ENCODE measurements around the gene PARP15.
"Not testable (repeated sequence)": the region's sequence is repeated elsewhere in the genome, so short reads cannot be mapped to it uniquely, and the experiment has no call there.

DNA sequence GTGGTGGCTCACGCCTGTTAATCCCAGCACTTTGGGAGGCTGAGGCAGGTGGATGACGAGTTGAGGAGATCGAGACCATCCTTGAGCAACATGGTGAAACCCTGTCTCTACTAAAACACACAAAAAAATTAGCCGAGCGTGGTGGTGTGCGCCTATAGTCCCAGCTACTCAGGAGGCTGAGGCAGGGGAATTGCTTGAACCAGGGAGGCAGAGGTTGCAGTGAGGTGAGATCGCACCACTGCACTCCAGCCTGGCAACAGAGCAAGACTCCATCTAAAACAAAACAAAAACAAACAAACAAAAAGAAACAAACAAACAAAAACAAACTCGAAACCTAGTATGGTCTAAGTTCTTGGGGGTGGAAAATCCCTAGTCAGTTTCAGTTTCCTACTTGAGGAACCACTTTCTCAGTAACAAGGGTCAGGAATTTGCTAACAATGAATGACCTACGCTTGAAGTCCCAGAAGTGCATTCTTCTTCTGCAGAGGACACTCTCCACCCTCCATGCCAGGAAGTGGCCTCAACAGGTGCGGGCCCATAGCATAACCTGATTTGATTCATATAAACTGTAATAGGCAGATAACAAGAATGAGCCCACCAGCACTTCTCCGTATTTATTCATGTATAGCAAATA is 105.4 kb downstream of the PARP15 start:
- TF ChIP-seq, protein P1, sequence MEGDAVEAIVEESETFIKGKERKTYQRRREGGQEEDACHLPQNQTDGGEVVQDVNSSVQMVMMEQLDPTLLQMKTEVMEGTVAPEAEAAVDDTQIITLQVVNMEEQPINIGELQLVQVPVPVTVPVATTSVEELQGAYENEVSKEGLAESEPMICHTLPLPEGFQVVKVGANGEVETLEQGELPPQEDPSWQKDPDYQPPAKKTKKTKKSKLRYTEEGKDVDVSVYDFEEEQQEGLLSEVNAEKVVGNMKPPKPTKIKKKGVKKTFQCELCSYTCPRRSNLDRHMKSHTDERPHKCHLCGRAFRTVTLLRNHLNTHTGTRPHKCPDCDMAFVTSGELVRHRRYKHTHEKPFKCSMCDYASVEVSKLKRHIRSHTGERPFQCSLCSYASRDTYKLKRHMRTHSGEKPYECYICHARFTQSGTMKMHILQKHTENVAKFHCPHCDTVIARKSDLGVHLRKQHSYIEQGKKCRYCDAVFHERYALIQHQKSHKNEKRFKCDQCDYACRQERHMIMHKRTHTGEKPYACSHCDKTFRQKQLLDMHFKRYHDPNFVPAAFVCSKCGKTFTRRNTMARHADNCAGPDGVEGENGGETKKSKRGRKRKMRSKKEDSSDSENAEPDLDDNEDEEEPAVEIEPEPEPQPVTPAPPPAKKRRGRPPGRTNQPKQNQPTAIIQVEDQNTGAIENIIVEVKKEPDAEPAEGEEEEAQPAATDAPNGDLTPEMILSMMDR (conservative IDR thresholded peaks at IDR 0.05 in 1 of 2, IDR thresholded peaks at IDR 0.05 in 1 of 2; ENCODE audit: low read depth in 1 of 2, low read length in 2 of 2), result not testable (repeated sequence)
- not testable (repeated sequence) for TF ChIP-seq EZH2 (IDR thresholded peaks at IDR 0.05; ENCODE audit: low read length, missing control alignments)
